Measurements from ENCODE around the gene TECPR1.

Gene TECPR1

DNA sequence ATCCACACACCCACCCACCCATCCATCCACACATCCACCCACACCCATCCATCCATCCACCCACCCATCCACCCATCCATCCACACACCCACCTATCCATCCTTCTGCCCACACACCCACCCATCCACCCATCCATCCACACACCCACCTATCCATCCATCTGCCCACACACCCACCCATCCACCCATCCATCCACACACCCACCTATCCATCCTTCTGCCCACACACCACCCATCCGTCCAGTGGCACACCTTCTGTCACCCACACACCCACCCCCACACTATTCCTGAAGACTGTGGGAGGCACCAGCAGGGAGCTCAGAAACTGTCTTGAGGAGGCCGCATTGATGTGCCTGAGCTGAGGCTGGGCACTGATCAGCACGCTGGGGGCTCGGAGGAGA, 9.1 kb downstream of the TECPR1 start:
- DNase-seq (ENCODE audit: low spot score) = no peak

DNA sequence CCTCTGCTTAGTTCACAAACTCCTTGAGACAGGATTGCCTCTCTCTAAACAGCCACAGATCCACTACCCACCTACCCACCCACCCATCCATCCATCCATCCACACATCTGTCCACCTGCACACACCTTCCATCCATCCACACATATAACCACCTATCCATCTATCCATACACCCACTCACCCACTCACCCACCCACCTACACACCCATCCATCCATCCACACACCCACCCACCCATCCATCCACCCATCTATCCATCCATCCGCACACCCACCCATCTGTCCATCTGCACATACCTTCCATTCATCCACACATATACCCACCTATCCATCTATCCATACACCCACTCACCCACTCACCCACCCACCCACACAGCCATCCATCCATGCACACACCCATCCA, 9.7 kb downstream of the TECPR1 start:
- no peak for DNase-seq (ENCODE audit: low spot score)

DNA sequence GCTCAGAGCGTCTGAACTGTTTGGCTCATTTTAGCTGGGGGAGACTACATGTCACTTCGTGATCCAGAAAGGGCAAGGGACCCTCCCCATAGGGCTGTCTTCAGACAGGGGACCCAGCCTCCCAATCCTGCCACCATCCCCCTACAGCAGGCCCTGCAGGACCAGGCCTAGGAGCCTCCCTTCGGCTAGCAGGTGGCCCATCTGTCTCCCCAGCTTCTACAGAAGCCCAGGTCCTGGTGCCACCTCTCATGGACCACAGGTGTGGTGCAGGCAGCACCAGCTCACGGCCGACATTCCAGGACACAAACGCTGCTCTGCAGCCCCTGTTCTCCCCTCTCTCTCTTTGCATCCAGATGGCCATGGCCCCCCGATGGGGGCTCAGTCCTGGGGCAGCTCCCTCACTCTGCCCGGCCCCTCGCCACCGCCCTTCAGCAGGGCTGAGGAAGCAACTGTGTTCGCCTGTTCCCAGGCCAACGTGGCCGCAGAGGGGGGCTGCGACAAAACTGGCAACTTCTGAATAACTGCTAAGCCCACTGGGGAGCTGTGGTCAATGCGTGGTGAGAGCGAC, 10.3 kb downstream of the TECPR1 start:
- no peak for DNase-seq (ENCODE audit: low spot score)

DNA sequence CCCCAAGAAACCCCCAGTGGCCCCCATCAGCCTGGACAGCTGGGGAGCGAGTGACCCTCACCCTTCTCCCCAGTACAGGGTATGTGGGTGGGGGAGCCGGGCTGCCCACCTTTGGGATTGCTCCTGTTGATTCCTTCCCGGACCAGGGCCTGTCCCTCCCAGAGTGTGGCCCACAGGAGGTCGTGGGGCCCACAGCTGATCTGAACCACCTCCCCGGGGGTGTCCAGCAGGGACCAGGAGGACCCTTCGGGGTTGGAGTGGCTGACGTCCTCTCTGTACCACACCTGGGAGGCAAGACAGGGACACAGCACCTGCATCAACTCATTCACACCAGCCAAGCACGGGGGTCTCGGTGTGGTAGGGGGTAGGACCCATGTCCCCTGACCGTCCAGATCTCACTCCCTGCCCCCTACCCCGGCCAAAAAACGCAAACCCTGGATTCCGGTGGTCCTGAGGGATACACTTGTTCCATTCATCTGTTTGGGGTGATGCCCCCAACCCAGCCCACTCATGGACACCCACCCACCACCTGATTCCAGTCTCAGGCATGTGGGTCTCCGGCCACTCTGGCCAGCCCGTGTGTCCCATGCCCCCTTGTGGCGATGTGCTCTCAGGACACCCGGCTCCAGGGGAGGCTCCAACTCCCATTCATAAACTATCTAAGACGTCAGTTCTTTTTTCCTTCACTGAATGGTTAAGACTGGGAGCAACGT, 10.9 kb downstream of the TECPR1 start:
- peak; percentile 66 for DNase-seq (ENCODE audit: low spot score)

DNA sequence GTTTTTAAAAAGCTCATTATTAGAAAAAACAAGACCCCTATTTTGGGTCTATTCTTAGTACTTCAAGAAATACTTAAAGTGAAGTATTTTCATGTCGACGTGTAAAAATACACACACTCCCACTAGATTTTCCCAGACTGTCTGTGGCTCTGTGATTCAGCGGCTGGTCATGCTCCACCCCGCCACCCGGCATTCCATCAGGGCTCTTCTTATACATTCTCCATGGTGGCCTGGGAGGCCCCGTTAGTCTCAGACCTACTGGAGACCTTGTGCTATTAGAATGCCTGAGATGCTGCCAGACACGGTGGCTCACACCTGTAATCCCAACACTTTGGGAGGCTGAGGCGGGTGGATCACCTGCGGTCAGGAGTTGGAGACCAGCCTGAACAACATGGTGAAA, 13.1 kb downstream of the TECPR1 start:
- DNase-seq (ENCODE audit: low spot score) = no peak

DNA sequence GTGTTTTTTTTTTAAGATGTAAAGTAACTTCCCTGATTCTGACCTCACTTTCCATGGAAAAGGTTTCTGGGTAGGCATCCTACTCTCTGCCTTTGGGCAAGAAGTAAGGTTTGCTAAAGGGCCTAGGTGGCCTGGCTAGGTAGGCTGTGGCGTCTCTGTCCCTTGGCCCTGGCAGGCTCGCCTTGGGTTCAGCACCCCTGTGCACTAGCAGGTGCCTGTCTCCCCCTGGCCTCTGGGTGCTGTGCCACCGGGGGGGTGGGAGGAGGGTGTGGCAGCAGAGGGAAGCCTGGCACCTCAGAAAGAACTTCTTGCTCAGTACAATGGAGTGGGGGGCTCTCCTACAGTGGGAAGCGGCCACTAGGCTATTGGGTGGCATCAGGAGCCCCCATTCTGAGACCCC, 14.0 kb downstream of the TECPR1 start:
- no peak for DNase-seq (ENCODE audit: low spot score)

DNA sequence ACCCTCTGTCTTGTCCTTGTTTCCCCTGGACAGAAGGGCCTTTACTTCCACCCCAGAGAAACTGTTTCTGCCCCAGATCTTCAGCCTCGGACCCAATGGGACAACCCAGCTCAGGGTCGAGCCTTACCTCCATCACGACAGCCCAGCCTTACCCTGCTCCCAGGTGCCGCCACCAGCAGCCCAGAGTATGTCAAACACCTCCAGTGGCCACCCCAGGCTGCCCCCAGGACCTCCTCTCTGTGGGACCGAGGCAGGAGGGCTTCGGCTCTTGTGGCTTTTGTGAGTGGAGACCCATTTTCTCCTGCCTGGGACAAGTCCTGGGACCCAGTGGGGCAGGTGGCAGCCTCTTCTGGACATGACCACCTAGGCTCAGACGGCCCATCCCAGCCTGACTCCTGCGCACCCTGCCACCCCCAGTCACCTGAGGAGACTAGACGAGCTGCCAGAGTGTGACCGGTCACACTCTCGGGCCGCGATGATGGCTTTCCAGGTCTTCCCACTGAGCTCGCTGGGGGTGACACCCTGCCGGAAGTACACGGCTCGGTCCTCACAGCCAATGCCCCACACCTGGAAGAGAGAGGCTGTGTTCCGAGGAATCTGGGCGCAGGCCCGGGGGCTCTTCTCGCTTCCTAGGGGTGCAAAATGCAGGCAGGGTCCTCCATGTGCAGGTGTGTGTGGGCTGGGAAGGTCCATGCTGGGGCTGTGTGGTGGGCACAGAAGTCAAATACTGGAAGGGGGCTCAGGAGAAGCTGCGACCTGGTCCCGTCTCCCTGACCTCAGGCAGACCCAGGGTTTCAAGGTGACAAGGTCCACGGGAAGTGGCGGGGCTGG, 15.5 kb downstream of the TECPR1 start:
- no peak for DNase-seq (ENCODE audit: low spot score)

DNA sequence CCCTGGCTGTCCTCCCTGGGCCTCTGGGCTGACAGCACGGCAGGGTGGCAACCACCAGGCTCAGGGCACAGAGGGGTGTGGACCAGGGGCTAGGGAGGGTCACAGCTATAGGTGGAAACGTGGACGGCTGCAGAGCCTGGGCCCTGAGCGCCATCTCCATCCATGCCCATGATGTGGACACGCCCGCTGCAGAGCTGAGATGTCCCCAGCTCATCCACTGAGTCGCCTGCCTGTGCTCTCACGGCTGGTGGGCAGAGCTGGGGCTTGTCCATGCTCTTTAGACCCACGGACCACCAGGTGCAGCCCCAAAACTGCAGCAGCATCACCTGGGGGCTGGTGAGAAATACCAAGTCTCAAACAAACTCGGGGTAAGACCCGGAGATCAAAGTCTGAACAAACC, 16.1 kb downstream of the TECPR1 start:
- no peak for DNase-seq (ENCODE audit: low spot score)

DNA sequence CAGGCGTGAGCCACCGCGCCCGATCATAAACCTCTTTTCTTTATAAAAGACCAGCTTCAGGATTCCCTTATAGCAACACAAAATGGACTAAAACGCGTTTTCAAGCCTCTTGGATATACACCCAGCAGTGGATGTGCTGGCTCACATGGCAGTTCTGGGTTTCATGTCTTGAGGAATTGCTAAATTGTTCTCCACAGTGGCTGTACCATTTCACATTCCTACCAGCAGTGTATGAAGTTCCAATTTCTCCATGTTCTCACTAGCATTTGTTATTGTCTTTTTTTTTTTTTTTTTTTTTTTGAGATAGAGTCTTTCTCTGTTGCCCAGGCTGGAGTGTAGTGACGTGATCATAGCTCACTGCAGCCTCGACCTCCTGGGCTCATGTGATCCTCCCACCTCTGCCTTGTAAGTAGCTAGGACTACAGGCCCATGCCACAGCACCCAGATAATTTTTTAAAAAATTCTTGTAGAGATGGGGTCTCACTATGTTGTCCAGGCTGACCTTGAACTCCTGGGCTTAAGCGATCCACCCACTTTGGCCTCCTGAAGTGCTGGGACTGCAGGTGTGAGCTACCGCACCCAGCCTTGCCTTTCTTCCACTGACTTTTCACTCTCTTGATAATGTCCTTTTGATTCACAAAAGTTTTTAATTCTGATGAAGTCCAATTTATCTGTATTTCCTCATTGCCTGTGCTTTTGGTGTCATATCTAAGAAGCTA, 17.4 kb downstream of the TECPR1 start:
- no peak for DNase-seq (ENCODE audit: low spot score)

DNA sequence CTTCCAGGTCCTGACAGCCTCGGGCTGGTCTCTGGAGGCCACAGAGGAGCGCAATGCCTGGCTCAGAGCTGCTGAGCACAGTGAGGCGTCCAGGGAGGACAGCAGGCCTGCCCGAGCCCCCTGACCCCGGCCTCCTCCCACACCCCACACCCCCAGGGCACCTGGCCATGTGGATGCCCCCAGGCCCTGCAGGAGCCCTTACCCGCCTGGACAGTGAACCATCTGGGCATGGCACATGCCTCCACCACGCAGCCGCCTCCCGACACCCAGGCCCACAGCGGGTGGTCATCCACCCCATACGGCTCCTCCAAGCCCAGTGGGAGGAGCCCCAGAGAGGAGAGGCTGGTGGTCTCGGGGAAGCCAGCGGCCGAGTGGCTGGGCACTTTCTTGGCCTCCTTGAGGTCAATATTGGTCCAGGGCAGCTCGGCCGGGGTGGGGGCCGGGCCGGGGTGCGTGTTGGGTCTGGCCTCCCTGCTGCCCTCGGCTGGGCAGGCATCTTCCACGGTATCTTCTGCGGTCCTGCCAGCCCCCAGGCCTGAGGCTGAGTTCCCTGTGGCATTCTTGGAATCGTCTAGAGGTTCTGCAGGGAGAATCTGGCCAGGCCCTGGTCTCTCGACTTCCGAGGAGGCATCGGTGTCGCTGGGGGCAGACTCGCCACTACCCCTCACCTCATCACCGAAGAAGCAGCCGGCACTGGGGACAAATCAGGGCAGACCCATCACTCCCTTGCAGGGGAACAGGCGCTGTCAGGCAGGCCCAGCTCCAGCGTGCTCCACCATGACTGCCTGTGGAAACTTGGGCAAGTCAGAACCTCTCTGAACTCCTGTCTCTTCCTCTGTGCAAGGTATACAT, 18.6 kb downstream of the TECPR1 start:
- DNase-seq (ENCODE audit: low spot score) = no peak

DNA sequence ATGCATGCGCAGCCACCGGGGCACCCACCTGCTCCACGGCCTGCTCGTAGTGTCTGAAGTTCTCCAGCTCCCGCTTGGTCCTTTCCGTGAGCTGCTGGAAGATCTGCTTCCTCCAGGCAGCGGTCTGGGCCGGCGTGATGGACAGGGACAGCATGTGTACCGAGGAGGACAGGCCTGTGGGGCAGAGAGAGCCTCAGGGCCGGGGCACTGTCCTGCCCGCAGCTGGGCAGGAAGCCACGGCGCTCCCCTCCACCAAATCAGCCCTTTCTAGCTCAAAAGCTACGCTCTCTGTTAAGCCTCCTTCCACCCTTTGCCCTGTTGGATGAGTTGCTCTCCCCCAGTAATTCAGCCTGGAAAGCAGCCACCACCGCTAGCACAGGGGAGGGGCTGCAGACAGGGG, 19.2 kb downstream of the TECPR1 start:
- no peak for DNase-seq (ENCODE audit: low spot score)

DNA sequence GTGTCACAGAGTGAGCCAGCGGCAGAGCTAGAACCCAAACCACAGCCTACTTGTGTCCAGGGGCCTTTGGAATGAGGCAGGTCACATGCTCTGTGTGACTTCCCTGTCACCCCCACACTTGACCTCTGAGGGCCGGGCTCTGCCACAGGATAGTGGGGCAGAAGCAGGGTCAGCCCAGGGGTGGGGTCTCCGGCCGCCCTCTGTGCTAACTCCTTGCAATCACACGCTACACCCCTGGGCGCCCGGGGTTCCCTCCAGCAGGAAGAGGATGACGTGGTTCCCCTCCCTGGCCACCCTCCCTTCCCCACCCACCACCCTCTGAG, 19.8 kb downstream of the TECPR1 start:
- no peak for DNase-seq (ENCODE audit: low spot score)

DNA sequence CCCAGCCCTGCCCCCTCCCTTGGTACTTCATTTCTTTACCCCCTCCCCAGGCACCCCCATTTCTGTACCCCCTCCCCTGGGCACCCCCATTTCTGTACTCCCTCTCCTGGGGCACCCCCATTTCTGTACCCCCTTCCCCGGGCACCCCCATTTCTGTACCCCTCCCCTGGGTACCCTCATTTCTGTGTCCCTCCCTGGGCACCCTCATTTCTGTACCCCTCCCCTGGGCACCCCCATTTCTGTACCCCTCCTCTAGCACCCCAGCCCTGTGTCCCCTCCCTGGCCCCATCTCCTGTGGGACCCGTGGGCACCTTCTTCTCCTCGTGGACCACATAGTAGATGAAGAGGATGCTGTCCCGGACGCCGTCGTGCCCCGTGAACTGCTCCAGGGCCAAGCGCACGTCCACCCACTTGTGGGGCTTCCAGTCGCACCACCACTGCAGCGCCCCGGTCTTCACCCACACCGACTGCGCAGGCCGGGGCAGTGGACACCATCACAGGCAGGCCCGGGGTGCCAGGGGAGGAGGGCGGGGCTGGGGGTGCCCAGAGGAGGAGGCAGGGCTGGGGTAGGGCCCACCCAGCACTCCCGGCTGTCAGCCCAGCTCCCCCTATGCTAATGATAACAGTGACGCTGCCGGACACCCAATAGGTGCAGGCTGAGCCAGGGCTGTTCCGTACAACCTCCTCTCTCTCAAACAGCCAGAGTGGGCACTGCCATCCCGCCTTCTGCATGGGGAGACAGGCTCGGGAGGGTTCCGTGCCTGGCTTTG, 20.4 kb downstream of the TECPR1 start:
- no peak for DNase-seq (ENCODE audit: low spot score)

DNA sequence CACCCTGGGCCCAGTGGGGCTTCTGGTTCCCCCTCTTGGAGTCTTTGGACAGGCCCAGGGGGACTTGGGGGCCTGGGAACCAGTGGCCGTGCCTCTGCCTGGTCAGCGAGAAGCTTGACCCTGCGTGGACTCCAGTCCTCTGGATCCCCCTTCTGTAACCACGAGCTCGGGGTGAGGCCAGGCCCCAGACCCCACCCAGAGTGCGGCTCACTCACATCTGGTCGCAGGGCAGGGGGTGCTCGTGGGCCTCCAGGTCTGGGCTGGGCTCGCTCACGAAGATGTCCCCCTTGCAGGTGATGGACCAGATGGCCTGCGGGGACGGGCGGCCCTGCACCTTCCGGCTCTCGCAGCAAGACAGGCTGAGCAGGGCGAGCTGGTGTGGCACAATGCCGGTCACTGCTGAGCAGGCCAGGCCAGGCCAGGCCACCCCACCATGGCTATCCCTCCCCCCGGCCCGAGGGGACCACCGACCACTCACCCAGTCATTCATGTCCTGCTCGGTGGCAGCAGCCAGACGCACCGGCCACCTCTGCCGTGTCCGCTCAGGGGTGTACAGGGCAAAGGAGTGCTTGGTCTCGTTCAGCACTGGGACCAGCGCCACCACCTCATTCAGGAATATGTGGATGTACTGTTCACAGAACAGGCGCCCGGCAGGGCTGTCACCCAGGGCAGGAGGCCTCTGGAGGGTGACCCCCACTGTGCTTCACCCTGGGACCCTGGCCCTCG, 21.1 kb downstream of the TECPR1 start:
- DNase-seq (ENCODE audit: low spot score) = no peak

DNA sequence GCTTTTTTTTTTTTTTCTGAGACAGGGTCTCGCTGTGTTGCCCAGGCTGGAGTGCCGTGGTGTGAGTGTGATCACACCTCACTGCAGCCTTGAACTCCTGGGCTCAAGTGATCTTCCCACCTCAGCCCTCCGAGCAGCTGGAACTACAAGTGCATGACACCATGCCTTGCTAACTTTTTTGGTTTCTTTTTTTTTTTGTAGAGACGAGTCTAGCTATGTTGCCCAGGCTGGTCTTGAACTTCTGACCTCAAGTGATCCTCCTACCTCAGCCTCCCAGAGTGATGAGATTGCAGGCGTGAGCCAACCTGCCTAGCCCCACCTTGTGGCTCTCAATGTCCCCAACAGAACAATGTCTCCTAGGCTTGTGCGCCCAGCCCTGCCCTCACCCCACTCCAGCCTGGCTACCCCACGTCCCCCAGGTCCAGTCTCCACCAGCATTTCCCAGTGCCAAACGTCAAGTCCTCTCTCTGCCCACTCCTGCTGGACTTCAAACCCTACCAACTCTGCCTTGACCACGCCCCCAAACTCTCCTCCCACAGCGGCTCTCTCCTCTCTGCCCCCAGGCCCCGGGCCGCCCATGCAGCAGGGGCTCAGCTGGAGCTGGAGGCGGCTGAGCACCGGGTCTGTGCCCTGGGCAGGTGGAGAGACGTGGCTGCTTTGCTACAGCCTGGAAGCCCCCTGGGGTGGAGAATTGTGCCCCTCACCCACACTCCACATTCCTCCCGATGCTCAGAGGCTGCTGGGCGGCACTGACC, 21.9 kb downstream of the TECPR1 start:
- no peak for DNase-seq (ENCODE audit: low spot score)

DNA sequence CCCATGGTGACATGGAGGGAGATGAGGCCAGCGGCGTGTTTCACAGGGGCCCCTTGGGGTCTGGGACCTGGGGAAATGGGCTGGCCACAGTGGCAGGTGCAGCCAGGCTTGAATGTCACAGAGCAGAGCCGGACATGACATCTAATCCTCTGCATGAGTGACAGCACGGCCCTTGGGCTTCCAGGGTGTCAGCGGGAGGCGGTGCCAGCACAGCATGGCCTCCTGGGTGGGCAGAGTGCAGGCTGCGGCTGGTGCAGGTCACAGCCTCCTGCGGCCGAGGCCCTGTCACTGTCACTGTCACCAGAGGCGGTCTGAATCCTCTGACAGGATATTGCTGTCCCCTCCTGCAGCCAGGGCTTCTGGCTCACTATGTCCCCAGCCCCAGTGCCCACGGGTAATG, 22.6 kb downstream of the TECPR1 start:
- no peak for DNase-seq (ENCODE audit: low spot score)

DNA sequence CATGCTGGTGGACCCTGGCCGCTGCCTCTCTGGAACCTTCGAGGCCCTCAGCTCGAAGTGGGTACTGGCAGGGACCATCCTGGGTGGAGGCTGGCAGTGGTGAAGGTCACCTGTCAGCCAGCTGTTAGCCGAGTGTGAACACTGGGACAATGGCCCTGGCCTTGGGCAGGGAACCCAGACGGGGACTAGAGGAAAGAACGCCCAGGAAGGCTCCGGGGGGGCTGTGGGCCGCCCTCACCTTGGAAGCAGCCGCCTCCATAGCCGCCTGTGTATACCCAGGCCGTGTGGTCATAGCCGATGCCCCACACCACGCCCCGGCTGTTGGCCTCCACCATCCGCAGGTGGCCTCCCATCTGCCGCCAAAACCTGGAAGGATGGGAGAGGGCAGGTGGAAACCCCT, 23.2 kb downstream of the TECPR1 start:
- DNase-seq (ENCODE audit: low spot score) = no peak

DNA sequence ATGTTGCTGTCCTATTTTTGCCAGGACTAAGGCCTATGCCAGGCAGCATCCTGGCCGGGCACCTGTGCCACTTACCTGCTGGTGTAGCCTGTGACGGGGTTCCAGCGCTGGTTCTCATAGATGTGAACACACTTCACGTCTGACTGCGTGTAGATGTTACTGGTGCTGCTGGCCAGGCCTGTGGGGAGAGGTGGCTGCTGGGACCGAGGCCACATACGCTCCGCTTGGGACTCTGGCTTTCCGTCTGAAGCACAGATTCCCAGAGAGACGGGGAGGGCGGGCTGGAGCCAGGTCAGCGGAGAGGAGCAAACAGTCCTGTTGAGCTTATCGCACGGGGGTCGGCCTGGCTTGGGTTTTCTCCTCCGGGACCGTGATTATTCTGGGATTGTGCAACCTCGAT, 24.1 kb downstream of the TECPR1 start:
- no peak for DNase-seq (ENCODE audit: low spot score)

DNA sequence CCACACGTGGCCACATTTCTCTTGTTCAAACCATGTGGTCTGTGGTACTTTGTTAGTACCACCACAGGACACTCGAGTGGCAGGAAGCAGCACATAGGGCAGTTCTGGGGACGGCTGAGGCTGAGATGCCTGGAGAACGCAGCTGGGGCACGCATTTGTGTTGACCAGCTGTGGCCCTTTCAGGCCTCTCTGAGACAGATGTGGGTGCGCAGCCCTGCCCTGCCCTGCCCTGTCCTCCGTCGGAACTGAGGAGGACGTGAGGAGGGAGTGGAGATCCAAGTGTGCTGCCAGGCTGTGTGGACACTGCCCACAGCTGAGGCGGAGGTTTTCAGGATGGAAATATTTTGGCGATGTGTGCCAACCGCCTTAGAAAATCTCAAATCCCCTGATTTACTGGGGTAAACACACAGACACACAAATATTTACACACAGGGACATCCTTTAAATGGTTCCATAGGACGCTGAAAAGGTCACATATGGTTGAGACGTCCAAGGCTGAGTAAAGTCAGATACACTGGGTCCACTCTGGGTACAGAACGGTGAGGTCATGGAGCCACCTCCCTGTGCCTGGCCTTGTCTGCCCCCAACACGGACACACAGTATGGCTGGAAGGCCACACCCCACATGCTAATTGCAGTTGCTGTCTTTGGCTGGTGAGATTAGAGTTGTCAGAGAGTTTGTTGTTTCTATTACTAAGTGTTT, 26.0 kb downstream of the TECPR1 start:
- DNase-seq (ENCODE audit: low spot score) = no peak

Data from AG08395 (cell line).